NCI-H2227 (cell line): ENCODE results near the gene VMP1.
"Not testable (repeated sequence)": the region's sequence is repeated elsewhere in the genome, so short reads cannot be mapped to it uniquely, and the experiment has no call there.

Experiments
- DNase-seq: peaks from one replicate; lab custom pipeline; 2025; ENCODE audit not compliant: unreplicated experiment; lab: John Stamatoyannopoulos, UW

VMP1 gene

GRCh38 chr17:59856859-59857794 is 149.7 kb downstream of the VMP1 start:
- DNase-seq: no peak

- DNase-seq: no peak
Observed at GRCh38 chr17:59858167-59858816, 150.8 kb downstream of the VMP1 start.

GRCh38 chr17:59858932-59859331 is 151.5 kb downstream of the VMP1 start:
- no peak for DNase-seq

GRCh38 chr17:59859444-59860025 is 152.1 kb downstream of the VMP1 start:
- no peak for DNase-seq

DNA sequence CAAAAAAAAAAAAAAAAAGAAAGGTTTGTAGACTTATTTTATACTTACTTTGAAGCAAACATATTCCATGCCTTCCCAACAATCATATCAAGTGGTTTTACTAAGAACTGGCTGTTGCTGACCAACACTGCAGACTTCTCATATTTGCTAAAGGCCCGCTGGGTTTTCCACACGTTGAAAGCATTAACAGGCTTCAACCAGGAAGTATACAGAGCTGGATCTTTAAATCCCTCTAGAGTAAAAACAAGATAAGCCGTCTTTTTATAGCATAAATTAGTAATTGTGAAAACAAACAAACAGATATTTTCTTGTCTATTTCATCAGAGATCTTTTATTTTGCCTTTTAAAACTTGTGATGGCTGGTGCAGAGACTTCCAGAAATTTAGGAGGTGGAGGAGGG is 156.2 kb downstream of the VMP1 start:
- no peak for DNase-seq

DNA sequence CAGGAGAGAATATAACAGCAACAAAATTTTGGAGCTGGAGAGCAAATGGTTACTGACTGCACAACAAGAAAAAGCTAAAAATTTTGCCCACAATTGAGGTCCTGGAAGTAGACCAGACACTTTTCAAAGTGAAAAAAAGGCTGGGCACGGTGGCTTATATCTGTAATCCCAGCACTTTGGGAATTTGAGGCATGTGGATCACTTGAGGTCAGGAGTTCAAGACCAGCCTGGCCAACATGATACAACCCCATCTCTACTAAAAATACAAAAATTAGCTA is 162.4 kb downstream of the VMP1 start:
- DNase-seq: no peak

- DNase-seq: no peak
Observed at GRCh38 chr17:59870482-59870881, 163.0 kb downstream of the VMP1 start.

- DNase-seq: no peak
Observed at GRCh38 chr17:59872351-59872750, 164.9 kb downstream of the VMP1 start.

DNA sequence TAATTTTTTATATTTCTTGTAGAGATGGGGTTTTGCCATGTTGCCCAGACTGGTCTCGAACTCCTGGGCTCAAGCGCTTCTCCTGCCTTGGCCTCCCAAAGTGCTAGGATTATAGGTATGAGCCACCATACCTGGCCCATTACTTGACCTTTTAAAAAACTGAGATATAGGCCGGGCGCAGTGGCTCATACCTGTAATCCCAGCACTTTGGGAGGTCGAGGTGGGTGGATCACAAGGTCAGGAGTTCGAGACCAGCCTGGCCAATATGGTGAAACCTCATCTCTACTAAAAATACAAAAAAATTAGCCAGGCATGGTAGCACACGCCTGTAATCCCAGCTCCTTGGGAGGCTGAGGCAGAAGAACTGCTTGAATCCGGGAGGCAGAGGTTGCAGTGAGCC is 166.0 kb downstream of the VMP1 start:
- DNase-seq: not testable (repeated sequence)

GRCh38 chr17:59874376-59874775 is 166.9 kb downstream of the VMP1 start:
- no peak for DNase-seq

- DNase-seq: no peak
Observed at GRCh38 chr17:59876107-59876506, 168.7 kb downstream of the VMP1 start.

- no peak for DNase-seq
Observed at GRCh38 chr17:59877965-59878364, 170.5 kb downstream of the VMP1 start.

DNA sequence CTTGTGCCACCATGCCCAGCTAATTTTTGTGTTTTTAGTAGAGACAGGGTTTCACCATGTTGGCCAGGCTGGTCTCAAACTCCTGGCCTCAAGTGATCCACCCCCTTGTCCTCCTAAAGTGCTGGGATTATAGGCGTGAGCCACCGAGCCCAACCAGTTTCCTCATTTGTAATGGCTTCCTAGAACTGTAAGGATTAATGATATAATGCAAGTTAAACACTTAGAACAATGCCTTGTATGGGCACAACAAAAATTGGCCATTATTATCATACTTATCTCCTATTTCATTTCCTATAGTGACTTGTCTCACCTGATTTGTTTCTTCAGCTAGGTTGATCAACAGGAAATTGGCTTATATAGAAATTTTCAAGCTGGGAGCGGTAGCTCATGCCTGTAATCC is 171.2 kb downstream of the VMP1 start:
- no peak for DNase-seq

DNA sequence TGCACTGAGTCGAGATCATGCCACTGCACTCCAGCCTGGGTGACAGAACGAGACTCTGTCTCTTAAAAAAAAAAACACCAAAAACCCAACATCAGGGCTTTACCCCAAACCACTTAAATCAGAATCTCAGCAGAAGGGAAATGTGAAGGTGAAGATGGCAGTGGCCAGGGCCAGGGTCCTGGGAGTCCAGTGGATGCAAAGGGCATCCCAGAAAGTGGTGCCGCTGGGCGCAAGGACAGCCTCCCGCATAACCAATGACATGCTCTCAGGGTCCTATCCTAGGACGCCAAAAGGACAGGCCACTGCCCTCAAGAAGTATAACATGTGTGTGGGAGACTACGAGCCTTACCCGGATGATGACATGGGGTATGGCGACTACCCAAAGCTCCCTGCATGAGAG is 177.4 kb downstream of the VMP1 start:
- no peak for DNase-seq

- DNase-seq: no peak
Observed at GRCh38 chr17:59888145-59888750, 180.8 kb downstream of the VMP1 start.

DNA sequence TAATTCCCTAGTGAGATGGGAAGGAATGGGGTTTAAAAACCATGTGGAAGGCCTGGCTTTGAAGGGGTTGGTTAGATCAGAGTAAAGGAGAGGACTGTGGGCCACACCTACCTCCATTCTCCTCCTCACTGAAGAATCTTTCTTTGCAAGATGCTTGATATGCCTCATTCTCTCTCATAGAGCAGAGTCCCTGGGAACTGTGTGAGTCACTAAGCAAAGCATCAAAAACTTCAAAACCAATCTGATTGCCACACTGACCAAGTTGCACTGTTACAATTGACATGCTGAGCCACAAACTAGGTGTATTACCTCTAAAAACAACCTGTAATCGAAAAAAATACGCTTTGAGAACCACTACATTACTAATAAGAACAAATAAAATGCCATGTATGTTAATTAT is 183.3 kb downstream of the VMP1 start:
- no peak for DNase-seq
